KBM-7 (cell line): ENCODE measurements around the gene SPATA13.
A peak's percentile ranks its signal among the peaks of the same experiment; 100 is the strongest.
"Not testable (repeated sequence)": the region's sequence is repeated elsewhere in the genome, so short reads cannot be mapped to it uniquely, and the experiment has no call there.

ENCODE experiments used
- DNase-seq: peaks from one replicate; pipeline ENCODE4 v3.0.0-alpha.2; 2015
- in situ Hi-C: fragments of 300-500 bp; cut with MboI; formaldehyde crosslinking; loops from 2 replicates; pipeline ENCODE4 v1.14.3; 2020; ENCODE audit warnings: low sequenced_read_pairs, low pct_unique_long_range_greater_than_20kb, mixed read lengths

SPATA13 gene

DNA sequence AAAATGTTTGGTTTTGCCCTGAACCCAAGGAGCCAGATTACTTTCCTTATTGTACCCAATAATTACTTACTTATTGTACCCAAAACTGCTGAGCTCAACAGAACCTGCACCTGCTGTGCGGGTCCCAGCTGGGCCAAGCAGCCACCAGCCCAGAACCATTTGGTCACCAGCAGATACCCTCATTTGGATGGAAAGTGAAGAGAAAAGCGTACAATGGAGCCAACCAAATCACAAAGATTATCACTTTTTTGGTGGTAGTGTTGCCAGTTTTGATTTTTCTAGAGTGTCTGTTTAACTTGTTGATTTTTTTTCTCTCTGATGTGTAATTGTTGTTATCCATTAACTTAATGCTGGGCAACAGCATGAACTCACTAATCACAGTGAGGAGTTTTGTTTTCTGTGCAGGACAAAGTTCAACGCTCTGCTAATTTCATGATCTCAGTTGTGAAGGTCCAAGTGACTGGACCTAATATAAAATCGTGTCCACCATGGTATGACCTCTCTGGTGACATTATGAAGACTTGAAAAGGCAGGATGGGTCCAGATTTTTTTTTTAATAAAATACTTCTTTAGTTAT is 23.8 kb downstream of the SPATA13 start:
- in situ Hi-C loops: no loop called here
- DNase-seq: no peak

- DNase-seq: no peak
These were observed 24.4 kb downstream of the SPATA13 start for GRCh38 chr13:24184882-24185281.

GRCh38 chr13:24185591-24186232 is 25.2 kb downstream of the SPATA13 start:
- no peak for DNase-seq
- in situ Hi-C loops: no loop called here

More at GRCh38 chr13:24184882-24185281, 24.4 kb downstream of the SPATA13 start:
- in situ Hi-C loops: no loop called here

GRCh38 chr13:24187185-24187584 is 26.7 kb downstream of the SPATA13 start:
- DNase-seq: no peak
- in situ Hi-C loops: no loop called here

DNA sequence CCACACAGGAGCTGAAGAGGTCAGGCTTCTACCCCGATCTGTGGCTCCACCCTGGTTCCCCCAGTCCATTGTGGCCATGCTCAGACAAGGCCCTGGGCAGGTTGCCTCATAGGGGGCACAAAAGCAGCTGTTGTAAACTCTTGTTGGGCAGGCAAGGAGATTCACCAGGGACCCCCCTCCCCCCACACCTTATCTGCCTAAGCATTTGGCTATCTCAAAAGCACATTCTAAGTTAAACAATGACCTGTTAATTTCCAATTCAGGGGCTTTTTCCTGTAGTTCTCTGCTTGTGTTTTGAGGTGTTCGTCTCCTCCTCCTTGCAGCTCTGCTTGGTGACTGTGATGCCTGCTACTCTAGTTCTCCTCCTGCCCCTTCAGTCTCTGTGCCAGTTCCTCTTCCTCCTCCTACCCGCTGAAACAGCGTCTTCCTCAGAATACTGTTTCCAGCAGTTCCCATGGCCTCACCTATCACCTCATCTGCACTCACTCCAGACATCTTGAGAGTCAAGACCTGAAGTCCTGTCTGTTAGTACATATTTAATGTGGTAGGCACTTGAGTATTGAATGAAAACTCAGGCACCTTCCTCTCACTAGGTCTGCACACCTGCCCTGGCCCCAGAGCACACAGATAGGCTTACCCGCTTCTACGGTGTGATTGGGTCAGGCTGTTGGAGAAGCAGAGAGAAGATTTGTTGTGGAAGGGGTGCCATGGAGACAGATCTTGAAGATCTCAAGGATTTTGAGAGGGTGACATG is 31.7 kb downstream of the SPATA13 start:
- peak; percentile 42 for DNase-seq
- in situ Hi-C loops: no loop called here

- in situ Hi-C loops: no loop called here
These were observed 32.3 kb downstream of the SPATA13 start for GRCh38 chr13:24192811-24193162.

GRCh38 chr13:24194447-24194846 is 33.9 kb downstream of the SPATA13 start:
- DNase-seq: no peak

More at GRCh38 chr13:24192811-24193162, 32.3 kb downstream of the SPATA13 start:
- no peak for DNase-seq

GRCh38 chr13:24195626-24196025 is 35.1 kb downstream of the SPATA13 start:
- DNase-seq: no peak
- in situ Hi-C loops: no loop called here

More at GRCh38 chr13:24194447-24194846, 33.9 kb downstream of the SPATA13 start:
- in situ Hi-C loops: no loop called here

- peak; percentile 40 for DNase-seq
- in situ Hi-C loops: no loop called here
These were observed 36.2 kb downstream of the SPATA13 start for GRCh38 chr13:24196593-24197197.

GRCh38 chr13:24199016-24199415 is 38.5 kb downstream of the SPATA13 start:
- in situ Hi-C loops: no loop called here
- no peak for DNase-seq

GRCh38 chr13:24202215-24202614 is 41.7 kb downstream of the SPATA13 start:
- in situ Hi-C loops: no loop called here
- DNase-seq: no peak

GRCh38 chr13:24203273-24203672 is 42.8 kb downstream of the SPATA13 start:
- no peak for DNase-seq
- in situ Hi-C loops: no loop called here

- DNase-seq: peak; percentile 76
- in situ Hi-C loops: no loop called here
These were observed 43.3 kb downstream of the SPATA13 start for GRCh38 chr13:24203811-24204210.

- DNase-seq, in situ Hi-C loops: not testable (repeated sequence)
These were observed 44.6 kb downstream of the SPATA13 start for GRCh38 chr13:24205076-24205475.

- DNase-seq: peak; percentile 55
- in situ Hi-C loops: no loop called here
These were observed 47.5 kb downstream of the SPATA13 start for GRCh38 chr13:24207841-24208667.

- in situ Hi-C loops: no loop called here
- no peak for DNase-seq
These were observed 48.6 kb downstream of the SPATA13 start for GRCh38 chr13:24209138-24209537.

DNA sequence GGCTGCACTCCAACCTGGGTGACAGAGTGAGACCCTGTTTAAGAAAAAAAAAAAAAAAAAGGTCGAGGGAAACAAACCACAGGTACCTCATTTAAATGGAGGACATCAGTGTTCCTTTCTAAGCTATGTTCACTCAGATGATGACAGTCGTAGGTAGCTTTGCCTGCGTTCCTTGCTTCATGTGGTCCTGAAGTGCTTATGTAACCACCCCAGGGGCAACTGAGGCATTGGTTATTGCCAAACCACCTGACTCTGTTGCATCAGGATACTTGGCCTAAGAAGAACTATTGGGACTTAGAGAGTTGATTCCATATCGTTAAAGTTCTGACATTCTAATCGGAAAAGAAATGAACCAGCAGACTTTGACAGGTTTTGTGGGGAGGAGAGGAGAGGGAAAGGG is 51.7 kb downstream of the SPATA13 start:
- in situ Hi-C loops: no loop called here
- DNase-seq: no peak

GRCh38 chr13:24212674-24213073 is 52.2 kb downstream of the SPATA13 start:
- DNase-seq: no peak
- in situ Hi-C loops: no loop called here

DNA sequence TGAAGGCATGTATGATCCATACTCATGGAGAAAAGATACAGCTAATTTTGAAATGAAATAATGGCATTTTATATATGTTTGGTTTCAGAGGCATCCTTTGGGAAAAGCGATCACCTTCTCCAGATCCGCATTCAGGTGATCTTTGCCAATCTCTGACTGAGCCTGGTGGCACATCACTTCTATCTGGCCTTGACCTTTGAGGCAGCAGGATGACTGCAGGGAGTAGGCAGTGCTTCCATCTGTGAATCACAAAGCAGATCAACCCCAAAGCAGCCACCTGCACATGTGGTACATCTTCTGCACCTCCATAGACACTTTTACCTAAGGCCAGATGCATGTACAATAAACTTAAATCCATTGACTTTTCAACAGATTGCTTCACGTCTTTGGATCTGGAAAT is 53.4 kb downstream of the SPATA13 start:
- no peak for DNase-seq
- in situ Hi-C loops: no loop called here
